ENCODE measurements around the gene TAF3. TPM values are rescaled to one million over a fixed set of nuclear protein-coding genes. Genes with fewer than 3 reads are reported as not detected.
"Not testable (repeated sequence)": the region's sequence is repeated elsewhere in the genome, so short reads cannot be mapped to it uniquely, and the experiment has no call there.

Gene TAF3, protein sequence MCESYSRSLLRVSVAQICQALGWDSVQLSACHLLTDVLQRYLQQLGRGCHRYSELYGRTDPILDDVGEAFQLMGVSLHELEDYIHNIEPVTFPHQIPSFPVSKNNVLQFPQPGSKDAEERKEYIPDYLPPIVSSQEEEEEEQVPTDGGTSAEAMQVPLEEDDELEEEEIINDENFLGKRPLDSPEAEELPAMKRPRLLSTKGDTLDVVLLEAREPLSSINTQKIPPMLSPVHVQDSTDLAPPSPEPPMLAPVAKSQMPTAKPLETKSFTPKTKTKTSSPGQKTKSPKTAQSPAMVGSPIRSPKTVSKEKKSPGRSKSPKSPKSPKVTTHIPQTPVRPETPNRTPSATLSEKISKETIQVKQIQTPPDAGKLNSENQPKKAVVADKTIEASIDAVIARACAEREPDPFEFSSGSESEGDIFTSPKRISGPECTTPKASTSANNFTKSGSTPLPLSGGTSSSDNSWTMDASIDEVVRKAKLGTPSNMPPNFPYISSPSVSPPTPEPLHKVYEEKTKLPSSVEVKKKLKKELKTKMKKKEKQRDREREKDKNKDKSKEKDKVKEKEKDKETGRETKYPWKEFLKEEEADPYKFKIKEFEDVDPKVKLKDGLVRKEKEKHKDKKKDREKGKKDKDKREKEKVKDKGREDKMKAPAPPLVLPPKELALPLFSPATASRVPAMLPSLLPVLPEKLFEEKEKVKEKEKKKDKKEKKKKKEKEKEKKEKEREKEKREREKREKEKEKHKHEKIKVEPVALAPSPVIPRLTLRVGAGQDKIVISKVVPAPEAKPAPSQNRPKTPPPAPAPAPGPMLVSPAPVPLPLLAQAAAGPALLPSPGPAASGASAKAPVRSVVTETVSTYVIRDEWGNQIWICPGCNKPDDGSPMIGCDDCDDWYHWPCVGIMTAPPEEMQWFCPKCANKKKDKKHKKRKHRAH
- 12.7 TPM for polyA plus RNA-seq (2013, experiment 1 of 2)
- 13.3 TPM for polyA plus RNA-seq (2013, experiment 2 of 2)

DNA sequence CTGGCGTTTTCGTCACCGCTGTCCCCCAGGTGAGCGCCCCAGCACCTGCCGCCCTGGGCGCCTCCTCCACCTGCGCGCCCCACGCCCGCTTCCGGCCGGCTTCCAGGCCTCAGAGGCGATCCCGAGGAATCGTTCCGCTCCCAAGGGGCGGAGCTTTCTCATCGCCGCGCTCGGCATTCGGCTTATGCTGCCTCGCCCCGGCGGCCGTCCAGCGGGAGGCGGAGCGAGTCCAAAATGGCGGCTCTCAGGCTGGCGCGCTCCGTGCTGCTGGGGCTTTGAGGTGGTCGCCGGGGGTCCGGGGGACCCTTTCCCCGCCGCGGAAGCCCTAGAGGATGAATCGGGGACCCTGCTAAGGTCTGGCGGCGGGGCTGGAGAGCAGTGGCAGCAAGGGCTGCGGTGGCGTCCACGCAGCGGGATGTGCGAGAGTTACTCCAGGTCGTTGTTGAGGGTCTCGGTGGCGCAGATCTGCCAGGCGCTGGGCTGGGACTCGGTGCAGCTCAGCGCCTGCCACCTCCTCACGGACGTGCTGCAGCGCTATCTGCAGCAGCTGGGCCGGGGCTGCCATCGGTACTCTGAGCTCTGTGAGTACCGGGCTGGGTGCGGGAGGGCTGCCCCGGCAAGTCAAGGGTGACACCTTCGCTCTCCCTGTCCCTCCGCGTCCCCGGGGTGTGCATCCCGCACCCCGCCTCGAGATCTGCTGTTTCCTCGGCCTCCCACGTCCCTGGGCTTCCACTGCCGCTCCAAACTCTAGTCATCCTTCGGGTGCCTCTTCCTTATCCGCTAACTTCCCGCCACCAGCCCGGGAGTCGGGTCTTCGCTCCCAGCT, at the start of gene TAF3:
TSS of gene TAF3 (plus strand) at position 211 of the 826 bp plus-strand sequence. CDS start at position 416, 205 bp downstream.
- H3K79me1 ChIP-seq (ENCODE audit: low read length), result peaks cover 10% of the 10 kb centered on the region
- H3K56ac ChIP-seq (ENCODE audit: low read length), result peak within 1 kb of the TSS; percentile 91
- no CpG with 5 or more reads among the region's 77 CpGs for WGBS (ENCODE audit: extremely low coverage, insufficient coverage, low lambda C conversion rate)
- peaks cover 12% of the 10 kb centered on the region for H3K79me2 ChIP-seq (ENCODE audit: control insufficient read depth, insufficient read depth, low read length)
- H2BK15ac ChIP-seq (replicated peaks; ENCODE audit: low read depth), result no peak within 1 kb of the TSS
- H3K4me1 ChIP-seq (ENCODE audit: control insufficient read depth, low read depth, low read length), result peaks cover 2% of the 10 kb centered on the region
- H3K36me3 ChIP-seq (ENCODE audit: control insufficient read depth, insufficient read depth, low read length), result no peaks in the 10 kb centered on the region
- peak; percentile 94 for DNase-seq
- H4K8ac ChIP-seq (ENCODE audit: low read depth, low read length), result no peak within 1 kb of the TSS
- peak within 1 kb of the TSS; percentile 98 for H3K4me3 ChIP-seq (ENCODE audit: low read length)
- no peaks in the 10 kb centered on the region for H3K27me3 ChIP-seq (ENCODE audit: insufficient read depth, low read length, poor library complexity)
- H2BK5ac ChIP-seq (ENCODE audit: low read length), result no peak within 1 kb of the TSS
- H2AK5ac ChIP-seq (ENCODE audit: low read length), result no peak within 1 kb of the TSS
- no peak within 1 kb of the TSS for H4K5ac ChIP-seq (ENCODE audit: low read length)
- H3K23ac ChIP-seq (ENCODE audit: low read length), result peak within 1 kb of the TSS; percentile 29
- H3K27ac ChIP-seq (ENCODE audit: low read depth, low read length), result no peak within 1 kb of the TSS
- H3K4ac ChIP-seq (ENCODE audit: low read depth, low read length), result no peak within 1 kb of the TSS
- peak within 1 kb of the TSS; percentile 39 for H3K18ac ChIP-seq (ENCODE audit: low read length)
- H3K4me2 ChIP-seq (ENCODE audit: low read length), result peak within 1 kb of the TSS; percentile 98
- H3K9ac ChIP-seq (ENCODE audit: low read length), result peak within 1 kb of the TSS; percentile 85
- no peak within 1 kb of the TSS for H2BK120ac ChIP-seq (ENCODE audit: low read depth, low read length)

DNA sequence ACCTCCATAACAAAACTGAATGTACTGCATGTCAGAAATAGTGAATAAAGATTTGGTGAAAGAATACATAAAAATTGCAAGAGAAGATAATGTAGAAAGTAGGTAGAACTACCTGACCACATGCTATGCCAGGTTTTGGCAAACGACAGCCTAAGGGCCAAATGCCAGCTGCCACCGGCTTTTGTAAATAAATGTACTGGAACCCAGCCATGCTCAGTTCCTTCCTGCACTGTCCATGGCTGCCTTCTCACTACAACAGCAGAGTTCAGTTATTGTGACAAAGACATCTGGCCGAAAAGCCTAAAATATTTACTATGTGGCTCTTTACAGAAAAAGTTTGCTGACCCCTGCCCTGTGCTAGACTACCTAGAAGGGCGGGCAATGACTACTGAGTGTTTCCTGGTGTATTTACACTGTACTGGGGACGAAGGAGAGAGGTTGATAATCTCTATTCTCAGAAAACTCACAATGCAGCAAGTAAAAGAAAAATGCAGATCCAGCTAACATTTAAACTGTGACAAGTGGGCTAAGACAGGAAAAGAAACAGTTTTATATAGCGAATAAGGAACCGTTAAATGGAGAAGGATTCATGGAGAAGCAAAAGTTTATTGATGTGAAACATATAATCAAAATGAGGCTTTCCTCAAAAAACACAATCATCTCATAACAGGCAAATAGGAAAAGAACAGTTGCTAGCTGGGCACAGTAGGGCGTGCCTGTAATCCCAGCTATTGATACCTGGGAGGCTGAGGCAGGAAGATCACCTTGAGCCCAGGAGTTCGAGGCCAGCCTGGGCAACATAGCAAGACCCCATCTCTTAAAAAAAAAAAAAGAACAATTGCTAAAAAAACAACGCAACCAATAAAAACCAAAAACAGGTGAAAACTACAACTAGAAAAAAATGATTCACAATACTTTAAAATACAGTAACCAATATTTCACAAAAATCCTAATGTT, 44.2 kb upstream of the TAF3 start:
- H4K5ac ChIP-seq (ENCODE audit: low read length), result no peak overlapping the region
- no peak overlapping the region for H3K23ac ChIP-seq (ENCODE audit: low read length)
- H3K56ac ChIP-seq (ENCODE audit: low read length), result no peak overlapping the region
- H2BK120ac ChIP-seq (ENCODE audit: low read depth, low read length), result no peak overlapping the region
- no peak for DNase-seq
- no peak overlapping the region for H3K4me2 ChIP-seq (ENCODE audit: low read length)
- no peaks in the 10 kb centered on the region for H3K27me3 ChIP-seq (ENCODE audit: insufficient read depth, low read length, poor library complexity)
- H3K36me3 ChIP-seq (ENCODE audit: control insufficient read depth, insufficient read depth, low read length), result peaks cover 1% of the 10 kb centered on the region
- no peak overlapping the region for H3K9ac ChIP-seq (ENCODE audit: low read length)
- no peaks in the 10 kb centered on the region for H3K79me2 ChIP-seq (ENCODE audit: control insufficient read depth, insufficient read depth, low read length)
- WGBS (ENCODE audit: extremely low coverage, insufficient coverage, low lambda C conversion rate), result no CpG with 5 or more reads among the region's 10 CpGs
- H2AK5ac ChIP-seq (ENCODE audit: low read length), result no peak overlapping the region
- H3K4ac ChIP-seq (ENCODE audit: low read depth, low read length), result no peak overlapping the region
- no peak overlapping the region for H2BK5ac ChIP-seq (ENCODE audit: low read length)
- no peak overlapping the region for H3K18ac ChIP-seq (ENCODE audit: low read length)
- no peaks in the 10 kb centered on the region for H3K4me1 ChIP-seq (ENCODE audit: control insufficient read depth, low read depth, low read length)
- H4K8ac ChIP-seq (ENCODE audit: low read depth, low read length), result no peak overlapping the region
- H3K79me1 ChIP-seq (ENCODE audit: low read length), result no peaks in the 10 kb centered on the region
- H2BK15ac ChIP-seq (replicated peaks; ENCODE audit: low read depth), result no peak overlapping the region
- no peak overlapping the region for H3K27ac ChIP-seq (ENCODE audit: low read depth, low read length)
- no peak overlapping the region for H3K4me3 ChIP-seq (ENCODE audit: low read length)

DNA sequence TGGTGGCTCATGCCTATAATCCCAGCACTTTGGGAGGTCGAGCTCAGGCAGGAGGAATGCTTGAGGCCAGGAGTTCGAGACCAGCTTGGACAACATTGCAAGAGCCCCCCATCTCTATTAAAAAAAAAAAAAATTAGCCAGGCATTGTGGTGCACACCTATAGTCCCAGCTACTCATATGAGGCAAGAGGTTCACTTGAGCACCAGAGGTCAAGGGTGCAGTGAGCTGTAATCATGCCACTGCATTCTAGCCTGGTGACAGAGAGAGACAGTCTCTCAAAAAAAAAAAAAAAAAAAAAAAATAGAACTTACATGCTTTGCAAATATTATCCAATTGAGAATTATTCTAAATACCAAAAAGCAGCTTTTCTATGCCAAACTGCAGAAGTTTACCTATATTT, 41.5 kb upstream of the TAF3 start:
- no peak overlapping the region for H2AK5ac ChIP-seq (ENCODE audit: low read length)
- no peak overlapping the region for H3K56ac ChIP-seq (ENCODE audit: low read length)
- H4K5ac ChIP-seq (ENCODE audit: low read length), result no peak overlapping the region
- H2BK120ac ChIP-seq (ENCODE audit: low read depth, low read length), result no peak overlapping the region
- H3K27ac ChIP-seq (ENCODE audit: low read depth, low read length), result no peak overlapping the region
- no peak overlapping the region for H3K9ac ChIP-seq (ENCODE audit: low read length)
- no peaks in the 10 kb centered on the region for H3K4me1 ChIP-seq (ENCODE audit: control insufficient read depth, low read depth, low read length)
- no peak overlapping the region for H4K8ac ChIP-seq (ENCODE audit: low read depth, low read length)
- WGBS (ENCODE audit: extremely low coverage, insufficient coverage, low lambda C conversion rate), result no CpG with 5 or more reads among the region's 2 CpGs
- H3K18ac ChIP-seq (ENCODE audit: low read length), result no peak overlapping the region
- H3K27me3 ChIP-seq (ENCODE audit: insufficient read depth, low read length, poor library complexity), result no peaks in the 10 kb centered on the region
- H2BK15ac ChIP-seq (replicated peaks; ENCODE audit: low read depth), result no peak overlapping the region
- H3K4ac ChIP-seq (ENCODE audit: low read depth, low read length), result no peak overlapping the region
- H3K4me2 ChIP-seq (ENCODE audit: low read length), result no peak overlapping the region
- H3K79me2 ChIP-seq (ENCODE audit: control insufficient read depth, insufficient read depth, low read length), result no peaks in the 10 kb centered on the region
- no peak overlapping the region for H3K4me3 ChIP-seq (ENCODE audit: low read length)
- H3K23ac ChIP-seq (ENCODE audit: low read length), result no peak overlapping the region
- H3K36me3 ChIP-seq (ENCODE audit: control insufficient read depth, insufficient read depth, low read length), result peaks cover 3% of the 10 kb centered on the region
- DNase-seq, result no peak
- no peak overlapping the region for H2BK5ac ChIP-seq (ENCODE audit: low read length)
- peaks cover 1% of the 10 kb centered on the region for H3K79me1 ChIP-seq (ENCODE audit: low read length)

DNA sequence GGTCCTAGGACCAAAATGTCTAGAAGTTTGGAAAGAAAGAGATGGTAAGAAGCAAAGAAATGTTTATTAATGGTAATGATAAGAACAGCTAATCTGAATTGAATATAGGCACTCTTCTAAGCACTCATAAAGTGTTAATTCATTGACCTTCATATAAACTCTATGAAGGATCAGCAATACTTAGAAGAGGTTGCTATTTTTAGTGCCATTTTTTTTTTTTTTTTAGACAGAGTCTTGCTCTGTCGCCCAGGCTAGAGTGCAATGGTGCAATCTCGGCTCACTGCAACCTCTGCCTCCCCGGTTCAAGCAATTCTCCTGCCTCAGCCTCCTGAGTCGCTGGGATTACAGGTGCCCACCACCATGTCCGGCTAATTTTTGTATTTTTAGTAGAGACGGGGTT, 36.1 kb upstream of the TAF3 start:
- H3K4ac ChIP-seq (ENCODE audit: low read depth, low read length); H4K5ac ChIP-seq (ENCODE audit: low read length); H3K23ac ChIP-seq (ENCODE audit: low read length); H3K4me1 ChIP-seq (ENCODE audit: control insufficient read depth, low read depth, low read length); H3K27me3 ChIP-seq (ENCODE audit: insufficient read depth, low read length, poor library complexity); H4K8ac ChIP-seq (ENCODE audit: low read depth, low read length); H3K36me3 ChIP-seq (ENCODE audit: control insufficient read depth, insufficient read depth, low read length); H2BK15ac ChIP-seq (replicated peaks; ENCODE audit: low read depth); H3K27ac ChIP-seq (ENCODE audit: low read depth, low read length); H2AK5ac ChIP-seq (ENCODE audit: low read length); H3K9ac ChIP-seq (ENCODE audit: low read length); H3K4me2 ChIP-seq (ENCODE audit: low read length); DNase-seq; H3K56ac ChIP-seq (ENCODE audit: low read length); H3K18ac ChIP-seq (ENCODE audit: low read length); H3K79me1 ChIP-seq (ENCODE audit: low read length); H2BK120ac ChIP-seq (ENCODE audit: low read depth, low read length); H3K4me3 ChIP-seq (ENCODE audit: low read length); H2BK5ac ChIP-seq (ENCODE audit: low read length): not testable (repeated sequence)
- no CpG with 5 or more reads among the region's 6 CpGs for WGBS (ENCODE audit: extremely low coverage, insufficient coverage, low lambda C conversion rate)
- peaks cover 30% of the 10 kb centered on the region for H3K79me2 ChIP-seq (ENCODE audit: control insufficient read depth, insufficient read depth, low read length)

DNA sequence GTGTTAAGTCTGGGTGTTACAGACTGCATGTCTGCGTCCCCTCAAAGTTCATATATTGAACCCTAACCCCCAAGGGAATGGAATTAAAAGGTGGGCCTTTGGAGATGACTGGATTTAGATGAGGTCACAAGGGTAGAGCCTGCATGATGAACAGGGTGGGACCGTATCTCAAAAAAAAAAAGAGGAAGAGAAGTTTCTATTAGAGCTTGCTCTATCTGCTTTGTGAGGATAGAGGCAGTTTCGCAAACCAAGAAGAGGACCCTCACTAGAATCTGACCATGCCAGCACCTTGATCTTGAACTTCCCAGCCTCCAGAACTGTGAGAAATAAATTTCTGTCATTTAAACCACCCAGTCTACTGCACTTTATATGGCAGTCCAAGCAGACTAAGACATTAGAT, 31.9 kb upstream of the TAF3 start:
- no peak for DNase-seq
- no peak overlapping the region for H3K4me2 ChIP-seq (ENCODE audit: low read length)
- no CpG with 5 or more reads among the region's 3 CpGs for WGBS (ENCODE audit: extremely low coverage, insufficient coverage, low lambda C conversion rate)

More for the DNA sequence above, 31.9 kb upstream of the TAF3 start:
- Histone ChIP-seq H4K8ac (ENCODE audit: low read depth, low read length) (no peak overlapping the region), H2BK5ac (ENCODE audit: low read length) (no peak overlapping the region), H3K27ac (ENCODE audit: low read depth, low read length) (no peak overlapping the region), H3K23ac (ENCODE audit: low read length) (no peak overlapping the region), H4K5ac (ENCODE audit: low read length) (no peak overlapping the region), H3K27me3 (ENCODE audit: insufficient read depth, low read length, poor library complexity) (no peaks in the 10 kb centered on the region), H3K79me1 (ENCODE audit: low read length) (peaks cover 19% of the 10 kb centered on the region), H3K36me3 (ENCODE audit: control insufficient read depth, insufficient read depth, low read length) (no peaks in the 10 kb centered on the region), H2BK15ac (replicated peaks; ENCODE audit: low read depth) (no peak overlapping the region), H3K56ac (ENCODE audit: low read length) (no peak overlapping the region), H2BK120ac (ENCODE audit: low read depth, low read length) (no peak overlapping the region), H3K18ac (ENCODE audit: low read length) (no peak overlapping the region), H3K4ac (ENCODE audit: low read depth, low read length) (no peak overlapping the region), H3K9ac (ENCODE audit: low read length) (peak overlapping the region; percentile 6), H3K79me2 (ENCODE audit: control insufficient read depth, insufficient read depth, low read length) (peaks cover 63% of the 10 kb centered on the region), H3K4me1 (ENCODE audit: control insufficient read depth, low read depth, low read length) (no peaks in the 10 kb centered on the region), H3K4me3 (ENCODE audit: low read length) (no peak overlapping the region), H2AK5ac (ENCODE audit: low read length) (no peak overlapping the region)
